HepG2 (cell line): Measurements from ENCODE around the gene ECSIT. TPM values are rescaled to one million over a fixed set of nuclear protein-coding genes. Genes with fewer than 3 reads are reported as not detected.

Experiments used
- ATAC-seq: fragments of 200-7000 bp; cut with Tn5 transposase; 3 replicates; pipeline ENCODE4 v1.9.1; 2020; ENCODE audit warnings: mild to moderate bottlenecking, moderate library complexity
- Bru-seq: library from RNA; stranded (reverse); fragments of 400-500 nt; gene quantifications from one replicate; lab custom pipeline; 2021; lab: Mats Ljungman, UMichigan
- BruChase-seq, 2 experiments: library from RNA; stranded (reverse); fragments of 400-500 nt; gene quantifications; one replicate each; lab custom pipeline; 2021; lab: Mats Ljungman, UMichigan
- BruUV-seq: library from RNA; stranded (reverse); fragments of 400-500 nt; replicated peaks from 2 replicates; lab custom pipeline; 2021; lab: Mats Ljungman, UMichigan
- CTCF ChIA-PET: fragments of 300-600 bp; formaldehyde crosslinking; extraction: SDS; loops from one replicate; lab custom pipeline; 2021; ENCODE audit warnings: low total read pairs, inconsistent platforms, low intra/inter-chr PET ratio; lab: Yijun Ruan, JAX
- POLR2A ChIA-PET: fragments of 350-600 bp; sonication (Branson Sonifier 250); formaldehyde crosslinking; loops from one replicate; lab custom pipeline; 2020; ENCODE audit warnings: antibody characterized with exemption, inconsistent platforms; lab: Yijun Ruan, JAX
- DNase-seq: peaks from one replicate; pipeline ENCODE4 v3.0.0-alpha.2; 2015; ENCODE audit warnings: low spot score
- FAIRE-seq: peaks from 3 replicates; lab custom pipeline; 2011; peaks lifted over from hg19 to GRCh38; lab: Jason Lieb, UNC
- H2AFZ ChIP-seq: one replicate; pipeline ENCODE4 v1.6.1; 2011; ENCODE audit warnings: low read length, inconsistent platforms
- H3K27ac ChIP-seq: fragments of 300-600 bp; 3 replicates; pipeline ENCODE4 v1.8.0; 2011; ENCODE audit warnings: mixed run types, mild to moderate bottlenecking, mixed read lengths, low read length, inconsistent platforms; ENCODE audit not compliant: insufficient read depth; ENCODE audit errors: extremely low read length
- H3K27me3 ChIP-seq, 2 experiments: fragments of 200-600 bp in 1 of 2; 2 replicates in 1 of 2; 3 replicates in 1 of 2; pipeline versions ENCODE4 v1.6.0 to v1.8.0; 2011; ENCODE audit warnings: low read length in 2 of 2, mild to moderate bottlenecking in 2 of 2, moderate library complexity in 2 of 2, inconsistent platforms in 1 of 2; ENCODE audit not compliant: insufficient read depth in 2 of 2, control insufficient read depth in 1 of 2
- H3K36me3 ChIP-seq, 2 experiments: fragments of 200-600 bp in 1 of 2; replicated peaks in 1 of 2; 2 replicates in 1 of 2; 3 replicates in 1 of 2; pipeline versions ENCODE4 v1.5.1 to v1.8.0; 2011; ENCODE audit warnings: low read length in 2 of 2, inconsistent platforms in 1 of 2; ENCODE audit not compliant: insufficient read depth in 2 of 2, control insufficient read depth in 1 of 2
- H3K4me1 ChIP-seq: 2 replicates; pipeline ENCODE4 v1.5.1; 2012; ENCODE audit warnings: low read length, inconsistent platforms; ENCODE audit not compliant: insufficient read depth
- H3K4me2 ChIP-seq: 2 replicates; pipeline ENCODE4 v1.6.0; 2011; ENCODE audit warnings: low read depth, low read length, inconsistent platforms
- H3K4me3 ChIP-seq, 3 experiments: fragments of 200-600 bp in 1 of 3; sonication (generic), shearing (Covaris generic) in 1 of 3; replicated peaks in 1 of 3; 2 replicates each; pipeline ENCODE4 v1.5.1; 2011 to 2016; ENCODE audit warnings: low read length in 3 of 3, inconsistent platforms in 2 of 3, low read depth in 2 of 3, mild to moderate bottlenecking in 2 of 3, control low read depth in 1 of 3, mixed read lengths in 1 of 3; ENCODE audit not compliant: insufficient read depth in 1 of 3
- H3K79me2 ChIP-seq: one replicate; pipeline ENCODE4 v1.6.1; 2011; ENCODE audit warnings: low read length, inconsistent platforms; ENCODE audit not compliant: insufficient read depth
- H3K9ac ChIP-seq: 2 replicates; pipeline ENCODE4 v1.6.0; 2011; ENCODE audit warnings: mild to moderate bottlenecking, low read depth, low read length, inconsistent platforms; ENCODE audit not compliant: insufficient read depth
- H3K9me3 ChIP-seq: 2 replicates; pipeline ENCODE4 v1.5.1; 2012; ENCODE audit warnings: mild to moderate bottlenecking, low read length
- H4K20me1 ChIP-seq: 2 replicates; pipeline ENCODE4 v1.6.0; 2011; ENCODE audit warnings: inconsistent platforms, mild to moderate bottlenecking, low read length, moderate library complexity; ENCODE audit not compliant: insufficient read depth
- BORCS8-MEF2B ChIP-seq: sonication (generic); formaldehyde crosslinking; IDR thresholded peaks from 2 replicates; pipeline ENCODE4 v1.8.0; 2022; ENCODE audit warnings: mild to moderate bottlenecking, missing genetic modification reagents
- ISX ChIP-seq: sonication (generic); formaldehyde crosslinking; conservative IDR thresholded peaks from 2 replicates; pipeline ENCODE4 v1.5.0; 2020; ENCODE audit warnings: missing genetic modification reagents
- JUND ChIP-seq: sonication (generic); formaldehyde crosslinking; IDR thresholded peaks from 2 replicates; pipeline ENCODE4 v1.8.0; 2022; ENCODE audit warnings: mild to moderate bottlenecking, missing genetic modification reagents
- MAZ ChIP-seq, 2 experiments: sonication (generic) in 1 of 2; formaldehyde crosslinking in 1 of 2; IDR thresholded peaks; 2 replicates each; pipeline versions ENCODE4 v1.5.0 to v1.6.1; 2012 to 2020; ENCODE audit warnings: low read depth in 2 of 2, mild to moderate bottlenecking in 2 of 2, borderline replicate concordance in 1 of 2, improper control_type of control experiment in 1 of 2, low read length in 1 of 2, missing genetic modification reagents in 1 of 2, moderate library complexity in 1 of 2
- NCOA1 ChIP-seq: sonication (generic); formaldehyde crosslinking; IDR thresholded peaks from 2 replicates; pipeline ENCODE4 v1.9.0; 2021; ENCODE audit warnings: missing genetic modification reagents
- NRL ChIP-seq: sonication (generic); formaldehyde crosslinking; IDR thresholded peaks from 2 replicates; pipeline ENCODE4 v1.5.0; 2020; ENCODE audit warnings: missing genetic modification reagents, mild to moderate bottlenecking, moderate library complexity, borderline replicate concordance
- SRY ChIP-seq: sonication (generic); formaldehyde crosslinking; IDR thresholded peaks from 2 replicates; pipeline ENCODE4 v1.8.0; 2022; ENCODE audit warnings: mild to moderate bottlenecking, missing genetic modification reagents
- ZNF224 ChIP-seq: sonication (generic); formaldehyde crosslinking; IDR thresholded peaks from 2 replicates; pipeline ENCODE4 v1.5.0; 2020; ENCODE audit warnings: mild to moderate bottlenecking, missing genetic modification reagents
- WGBS: methylation state at CpG from one replicate; pipeline ENCODE4 v1.1.6; 2017; ENCODE audit warnings: low lambda C conversion rate; 5-methylcytosine and 5-hydroxymethylcytosine counted together
- in situ Hi-C: cut with HindIII; loops from 2 replicates; pipeline ENCODE4 v1.10.0; 2017; ENCODE audit warnings: low pct_unique_long_range_greater_than_20kb; ENCODE audit not compliant: extremely low pct_ligation_motif_present
- intact Hi-C: fragments of 100-400 bp; cut with micrococcal nuclease; formaldehyde crosslinking; loops from one replicate; pipeline ENCODE4 v1.10.0; 2022; ENCODE audit not compliant: unreplicated experiment
- long read RNA-seq, 2 experiments: library from RNA in 1 of 2; library from polyadenylated mRNA in 1 of 2; stranded (forward) in 1 of 2; unstranded in 1 of 2; transcript quantifications; one replicate each; pipeline ENCODE4 v2.0.0, GENCODE V29; 2019 to 2022
- polyA minus RNA-seq, 3 experiments: library from RNA; depleted of rRNA, polyadenylated mRNA; stranded (reverse); fragments of >200 nt; gene quantifications; 2 replicates each; pipeline ENCODE4 v1.2.3, GENCODE V29; 2011; ENCODE audit warnings: low replicate concordance in 1 of 3
- polyA plus RNA-seq, 8 experiments: library from polyadenylated mRNA; depleted of rRNA in 3 of 8; stranded (reverse) in 7 of 8; unstranded in 1 of 8; fragments of >200 nt; fragmentation: Illumina TruSeq in 4 of 8; extraction: Trizol in 4 of 8; gene quantifications; 2 replicates each; pipeline versions ENCODE4 v1.2.1 to v1.2.3, GENCODE V29; 2011 to 2016; ENCODE audit warnings: low read depth in 4 of 8, missing spikeins in 1 of 8, mixed read lengths in 1 of 8; ENCODE audit not compliant: insufficient read depth in 1 of 8
- total RNA-seq, 5 experiments: library from RNA; depleted of rRNA; stranded (reverse); fragments of >200 nt; fragmentation: Illumina TruSeq; extraction: Trizol; gene quantifications; 2 replicates each; pipeline ENCODE4 v1.2.3, GENCODE V29; 2016; ENCODE audit warnings: low read depth in 1 of 5
- TF ChIP-seq, protein P1 (sequence below): sonication (generic); formaldehyde crosslinking; IDR thresholded peaks from 2 replicates; pipeline ENCODE4 v1.5.0; 2020; ENCODE audit warnings: mild to moderate bottlenecking, missing genetic modification reagents, moderate library complexity

Gene ECSIT, protein sequence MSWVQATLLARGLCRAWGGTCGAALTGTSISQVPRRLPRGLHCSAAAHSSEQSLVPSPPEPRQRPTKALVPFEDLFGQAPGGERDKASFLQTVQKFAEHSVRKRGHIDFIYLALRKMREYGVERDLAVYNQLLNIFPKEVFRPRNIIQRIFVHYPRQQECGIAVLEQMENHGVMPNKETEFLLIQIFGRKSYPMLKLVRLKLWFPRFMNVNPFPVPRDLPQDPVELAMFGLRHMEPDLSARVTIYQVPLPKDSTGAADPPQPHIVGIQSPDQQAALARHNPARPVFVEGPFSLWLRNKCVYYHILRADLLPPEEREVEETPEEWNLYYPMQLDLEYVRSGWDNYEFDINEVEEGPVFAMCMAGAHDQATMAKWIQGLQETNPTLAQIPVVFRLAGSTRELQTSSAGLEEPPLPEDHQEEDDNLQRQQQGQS
- total RNA-seq (2016; rRNA removed; fragmentation: Illumina TruSeq; extraction: Trizol) (32.2 and 36.4 TPM in 2 replicates), polyA plus RNA-seq (2011; rRNA removed) (55.4 and 62.3 TPM in 2 replicates), polyA minus RNA-seq (2011; rRNA and poly(A)+ RNA removed; ENCODE audit: low replicate concordance) (105 and 125 TPM in 2 replicates), Bru-seq, nascent RNA (percentile 57 among the genes with signal in this experiment), BruChase-seq, experiment 1, labeled RNA remaining after a 6-hour chase (percentile 69 among the genes with signal in this experiment), BruChase-seq, experiment 2, labeled RNA remaining after a 2-hour chase (percentile 56 among the genes with signal in this experiment)
- 34.9 and 42.8 TPM in 2 replicates for total RNA-seq (2016; cell fraction: cytosol; rRNA removed; fragmentation: Illumina TruSeq; extraction: Trizol; ENCODE audit: low read depth)
- 29.2 and 39.1 TPM in 2 replicates for total RNA-seq (2016; cell fraction: insoluble cytoplasmic fraction; rRNA removed; fragmentation: Illumina TruSeq; extraction: Trizol)
- total RNA-seq (2016; cell fraction: membrane; rRNA removed; fragmentation: Illumina TruSeq; extraction: Trizol), result 47.6 and 47.9 TPM in 2 replicates
- total RNA-seq (2016; cell fraction: nucleus; rRNA removed; fragmentation: Illumina TruSeq; extraction: Trizol), result 18.6 and 23.5 TPM in 2 replicates
- 50.1 and 76.7 TPM in 2 replicates for polyA plus RNA-seq (2011; cell fraction: cytosol; rRNA removed)
- 54.8 and 72.2 TPM in 2 replicates for polyA plus RNA-seq (2011; cell fraction: nucleus; rRNA removed)
- polyA plus RNA-seq (2012), result 23.3 and 36.3 TPM in 2 replicates
- 31.3 and 34.7 TPM in 2 replicates for polyA plus RNA-seq (2016; cell fraction: cytosol; fragmentation: Illumina TruSeq; extraction: Trizol; ENCODE audit: low read depth)
- polyA plus RNA-seq (2016; cell fraction: insoluble cytoplasmic fraction; fragmentation: Illumina TruSeq; extraction: Trizol; ENCODE audit: low read depth), result 32.2 and 38.2 TPM in 2 replicates
- 46.4 and 49.9 TPM in 2 replicates for polyA plus RNA-seq (2016; cell fraction: membrane; fragmentation: Illumina TruSeq; extraction: Trizol; ENCODE audit: low read depth)
- 50.2 and 54.3 TPM in 2 replicates for polyA plus RNA-seq (2016; cell fraction: nucleus; fragmentation: Illumina TruSeq; extraction: Trizol; ENCODE audit: insufficient read depth, low read depth)
- polyA minus RNA-seq (2011; cell fraction: cytosol; rRNA and poly(A)+ RNA removed), result 32.7 and 34.2 TPM in 2 replicates
- 9.3 and 10.2 TPM in 2 replicates for polyA minus RNA-seq (2011; cell fraction: nucleus; rRNA and poly(A)+ RNA removed)
- long read RNA-seq, experiment 1, transcript ECSIT-202 (8 exons, 1,700 nt), result major isoform, 89 of 128 reads
- long read RNA-seq, experiment 1, partial matches to known transcripts, result 14 of 128 reads
- long read RNA-seq, experiment 1, other reads (novel, unspliced or antisense), result 23 of 128 reads
- long read RNA-seq, experiment 2, transcript ECSIT-203 (6 exons, 970 nt), result minor isoform, 6 of 104 reads
- long read RNA-seq, experiment 2, transcript ECSIT-202 (8 exons, 1,700 nt), result major isoform, 56 of 104 reads
- long read RNA-seq, experiment 2, partial matches to known transcripts, result 13 of 104 reads
- long read RNA-seq, experiment 2, other reads (novel, unspliced or antisense), result 28 of 104 reads

DNA sequence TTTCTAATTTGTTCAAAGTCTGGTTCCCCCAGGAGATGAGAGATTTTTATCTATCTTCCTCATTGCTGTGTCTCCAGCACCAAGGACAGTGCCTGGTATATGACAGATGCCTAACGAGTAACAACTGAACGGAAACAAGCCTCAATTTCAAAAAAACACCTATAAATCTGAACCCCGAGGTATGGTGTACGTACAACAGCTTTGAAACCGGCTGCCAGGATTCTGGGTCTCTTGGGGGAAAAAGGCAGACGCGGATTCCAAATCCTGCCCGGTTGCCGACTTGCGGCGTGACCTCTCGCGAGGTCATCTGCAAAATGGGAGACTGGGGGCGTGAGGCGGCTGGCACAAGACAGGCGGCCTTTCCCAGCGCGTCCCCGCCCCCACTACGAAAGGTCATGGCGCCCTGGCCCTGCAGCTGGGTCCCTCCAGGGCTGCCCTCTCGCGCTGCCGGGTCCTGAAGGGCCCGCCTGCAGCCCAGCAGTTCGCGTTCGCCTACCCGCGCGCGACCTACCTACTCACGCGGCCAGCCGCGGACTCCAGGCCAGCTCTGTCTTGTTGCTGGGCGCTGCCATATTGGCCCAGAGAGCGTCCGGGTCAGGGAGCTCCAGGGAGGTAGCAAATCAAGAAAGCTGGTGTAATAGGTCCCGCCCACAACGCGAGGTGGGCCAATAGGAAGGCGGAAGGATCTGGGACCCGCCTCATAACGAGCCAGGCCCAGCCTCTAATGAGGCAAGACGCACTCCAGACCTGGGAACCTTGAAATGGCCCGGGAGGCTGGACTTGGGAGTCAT is at the start of gene ECSIT:
Gene ECSIT (minus strand): TSS at position 584 of the 791 bp plus-strand sequence. CDS start 9,964 bp downstream, outside the sequence.
- Histone ChIP-seq H4K20me1 (no peaks in the 10 kb centered on the region), H3K9ac (peak within 1 kb of the TSS; percentile 87), H3K36me3 (no peaks in the 10 kb centered on the region), H3K4me2 (peak within 1 kb of the TSS; percentile 78), H3K79me2 (peaks cover 12% of the 10 kb centered on the region), H3K27me3 (no peaks in the 10 kb centered on the region), H2AFZ (no peak within 1 kb of the TSS), H3K27ac (peak within 1 kb of the TSS; percentile 95), H3K9me3 (no peaks in the 10 kb centered on the region), H3K4me1 (peaks cover 11% of the 10 kb centered on the region), H3K4me3 (peak within 1 kb of the TSS; percentile 80 to 95 (median 85))
- CTCF ChIA-PET, result no interaction called here
- intact Hi-C loops, result no loop called here
- DNase-seq (peak; percentile 98), ATAC-seq (peak; percentile 98), FAIRE-seq (peak; percentile 88)
- POLR2A ChIA-PET, result interaction anchor here (0.7 to 2.5 kb wide), 10 partner anchors 10 to 524 kb away, joined by 3 to 33 read pairs (median 4); partner anchors contain the start of genes CNN1, ELOF1, SWSAP1 and ZNF878
- BruUV-seq, result TSS peak; percentile 86
- 0% methylated on average over 20 of the region's 47 CpGs for WGBS
- in situ Hi-C loops, result no loop called here
- no peak for TF ChIP-seq ISX
- TF ChIP-seq, protein P1, sequence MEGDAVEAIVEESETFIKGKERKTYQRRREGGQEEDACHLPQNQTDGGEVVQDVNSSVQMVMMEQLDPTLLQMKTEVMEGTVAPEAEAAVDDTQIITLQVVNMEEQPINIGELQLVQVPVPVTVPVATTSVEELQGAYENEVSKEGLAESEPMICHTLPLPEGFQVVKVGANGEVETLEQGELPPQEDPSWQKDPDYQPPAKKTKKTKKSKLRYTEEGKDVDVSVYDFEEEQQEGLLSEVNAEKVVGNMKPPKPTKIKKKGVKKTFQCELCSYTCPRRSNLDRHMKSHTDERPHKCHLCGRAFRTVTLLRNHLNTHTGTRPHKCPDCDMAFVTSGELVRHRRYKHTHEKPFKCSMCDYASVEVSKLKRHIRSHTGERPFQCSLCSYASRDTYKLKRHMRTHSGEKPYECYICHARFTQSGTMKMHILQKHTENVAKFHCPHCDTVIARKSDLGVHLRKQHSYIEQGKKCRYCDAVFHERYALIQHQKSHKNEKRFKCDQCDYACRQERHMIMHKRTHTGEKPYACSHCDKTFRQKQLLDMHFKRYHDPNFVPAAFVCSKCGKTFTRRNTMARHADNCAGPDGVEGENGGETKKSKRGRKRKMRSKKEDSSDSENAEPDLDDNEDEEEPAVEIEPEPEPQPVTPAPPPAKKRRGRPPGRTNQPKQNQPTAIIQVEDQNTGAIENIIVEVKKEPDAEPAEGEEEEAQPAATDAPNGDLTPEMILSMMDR (CRISPR knock-in tag), result peak; percentile 10; the same call in 1 of the 2 replicates
- peak; percentile 31; the same call in 1 of the 2 replicates for TF ChIP-seq JUND (CRISPR knock-in tag)
- TF ChIP-seq SRY, result peak; percentile 80; the same call in 1 of the 2 replicates
- TF ChIP-seq NRL (CRISPR knock-in tag), result peak; percentile 94
- no peak for TF ChIP-seq MAZ (IDR thresholded peaks at IDR 0.05; ENCODE audit: borderline replicate concordance, low read depth, low read length)
- TF ChIP-seq MAZ (CRISPR knock-in tag; IDR thresholded peaks at IDR 0.05; ENCODE audit: low read depth), result peak; percentile 93
- TF ChIP-seq NCOA1 (CRISPR knock-in tag), result no peak
- TF ChIP-seq ZNF224 (CRISPR knock-in tag), result peak; percentile 79
- peak; percentile 90 for TF ChIP-seq BORCS8-MEF2B
